Endothelial cell (in vitro differentiated cells): Measurements from ENCODE around the gene CSNK1D. TPM values are rescaled to one million over a fixed set of nuclear protein-coding genes. Genes with fewer than 3 reads are reported as not detected.

Source experiments
- DNase-seq: peaks from one replicate; pipeline ENCODE4 v3.0.0; 2021; ENCODE audit warnings: low spot score
- H3K27ac Mint-ChIP-seq: one replicate; pipeline ENCODE4 v1.8.0; 2021; ENCODE audit warnings: mixed read lengths, inconsistent platforms; ENCODE audit not compliant: unreplicated experiment
- H3K27me3 Mint-ChIP-seq: one replicate; pipeline ENCODE4 v1.8.0; 2021; ENCODE audit warnings: mild to moderate bottlenecking, moderate library complexity, mixed read lengths, inconsistent platforms; ENCODE audit not compliant: unreplicated experiment
- H3K36me3 Mint-ChIP-seq: one replicate; pipeline ENCODE4 v1.8.0; 2021; ENCODE audit warnings: mild to moderate bottlenecking, low read depth, mixed read lengths, inconsistent platforms; ENCODE audit not compliant: unreplicated experiment
- H3K4me1 Mint-ChIP-seq: one replicate; pipeline ENCODE4 v1.8.0; 2021; ENCODE audit warnings: mild to moderate bottlenecking, mixed read lengths, inconsistent platforms; ENCODE audit not compliant: unreplicated experiment
- H3K4me3 Mint-ChIP-seq: one replicate; pipeline ENCODE4 v1.8.0; 2021; ENCODE audit warnings: mild to moderate bottlenecking, mixed read lengths, inconsistent platforms; ENCODE audit not compliant: unreplicated experiment
- H3K9me3 Mint-ChIP-seq: one replicate; pipeline ENCODE4 v1.8.0; 2021; ENCODE audit warnings: mixed read lengths, inconsistent platforms; ENCODE audit not compliant: unreplicated experiment
- total RNA-seq: library from RNA; stranded (reverse); fragmentation: NEBNext Ultra II Directional; extraction: Animal tissue kit (Norgen Biotek cat#: 25700); gene quantifications from one replicate; pipeline ENCODE4 v1.2.1, GENCODE V29; 2021; ENCODE audit not compliant: unreplicated experiment
- TF ChIP-seq, protein P1 (sequence below): fragments of 200-600 bp; sonication (generic); IDR thresholded peaks from one replicate; pipeline ENCODE4 v1.5.0; 2021; ENCODE audit warnings: antibody characterized with exemption; ENCODE audit not compliant: unreplicated experiment

The CSNK1D gene
- total RNA-seq, 1 donor from 2014 or later, result 149 TPM

DNA sequence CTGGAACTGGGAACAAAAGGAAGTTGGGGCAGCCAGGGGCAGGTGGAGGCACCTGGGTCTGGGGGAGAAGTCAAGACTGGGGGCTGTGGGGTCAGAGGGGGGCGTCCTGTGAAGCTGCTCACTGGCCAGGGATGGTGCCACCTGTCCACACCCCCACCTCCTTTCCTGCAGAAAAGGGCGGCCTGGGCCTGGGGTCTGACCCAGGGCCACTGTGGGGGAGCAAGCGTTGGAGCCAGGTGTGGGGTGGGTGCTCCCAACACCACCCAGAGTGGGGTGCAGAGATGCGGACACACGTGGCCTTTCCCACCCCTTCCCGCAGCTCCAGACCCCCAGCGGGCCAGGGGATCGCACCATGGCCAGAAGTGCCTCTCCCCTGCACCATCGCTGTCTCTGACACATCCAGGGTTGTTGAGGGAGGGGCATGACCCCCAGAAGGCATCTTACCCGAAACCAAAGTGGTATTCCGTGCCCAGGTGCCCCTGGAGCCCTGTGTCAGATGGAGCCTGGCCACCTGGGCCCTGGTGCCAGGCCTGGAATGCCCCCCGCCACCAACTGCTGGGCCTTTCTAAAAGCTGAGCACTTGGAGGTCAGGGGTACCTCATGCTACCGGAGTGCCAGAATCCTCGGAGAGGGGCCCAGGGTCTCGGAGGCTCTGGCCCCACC, 47.2 kb downstream of the CSNK1D start:
- no peak overlapping the region for H3K4me3 Mint-ChIP-seq
- H3K9me3 Mint-ChIP-seq, result no peaks in the 10 kb centered on the region
- TF ChIP-seq, protein P1, sequence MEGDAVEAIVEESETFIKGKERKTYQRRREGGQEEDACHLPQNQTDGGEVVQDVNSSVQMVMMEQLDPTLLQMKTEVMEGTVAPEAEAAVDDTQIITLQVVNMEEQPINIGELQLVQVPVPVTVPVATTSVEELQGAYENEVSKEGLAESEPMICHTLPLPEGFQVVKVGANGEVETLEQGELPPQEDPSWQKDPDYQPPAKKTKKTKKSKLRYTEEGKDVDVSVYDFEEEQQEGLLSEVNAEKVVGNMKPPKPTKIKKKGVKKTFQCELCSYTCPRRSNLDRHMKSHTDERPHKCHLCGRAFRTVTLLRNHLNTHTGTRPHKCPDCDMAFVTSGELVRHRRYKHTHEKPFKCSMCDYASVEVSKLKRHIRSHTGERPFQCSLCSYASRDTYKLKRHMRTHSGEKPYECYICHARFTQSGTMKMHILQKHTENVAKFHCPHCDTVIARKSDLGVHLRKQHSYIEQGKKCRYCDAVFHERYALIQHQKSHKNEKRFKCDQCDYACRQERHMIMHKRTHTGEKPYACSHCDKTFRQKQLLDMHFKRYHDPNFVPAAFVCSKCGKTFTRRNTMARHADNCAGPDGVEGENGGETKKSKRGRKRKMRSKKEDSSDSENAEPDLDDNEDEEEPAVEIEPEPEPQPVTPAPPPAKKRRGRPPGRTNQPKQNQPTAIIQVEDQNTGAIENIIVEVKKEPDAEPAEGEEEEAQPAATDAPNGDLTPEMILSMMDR, result no peak
- no peaks in the 10 kb centered on the region for H3K36me3 Mint-ChIP-seq
- peaks cover 6% of the 10 kb centered on the region for H3K27me3 Mint-ChIP-seq
- H3K4me1 Mint-ChIP-seq, result peaks cover 2% of the 10 kb centered on the region
- H3K27ac Mint-ChIP-seq, result no peak overlapping the region
- no peak for DNase-seq

DNA sequence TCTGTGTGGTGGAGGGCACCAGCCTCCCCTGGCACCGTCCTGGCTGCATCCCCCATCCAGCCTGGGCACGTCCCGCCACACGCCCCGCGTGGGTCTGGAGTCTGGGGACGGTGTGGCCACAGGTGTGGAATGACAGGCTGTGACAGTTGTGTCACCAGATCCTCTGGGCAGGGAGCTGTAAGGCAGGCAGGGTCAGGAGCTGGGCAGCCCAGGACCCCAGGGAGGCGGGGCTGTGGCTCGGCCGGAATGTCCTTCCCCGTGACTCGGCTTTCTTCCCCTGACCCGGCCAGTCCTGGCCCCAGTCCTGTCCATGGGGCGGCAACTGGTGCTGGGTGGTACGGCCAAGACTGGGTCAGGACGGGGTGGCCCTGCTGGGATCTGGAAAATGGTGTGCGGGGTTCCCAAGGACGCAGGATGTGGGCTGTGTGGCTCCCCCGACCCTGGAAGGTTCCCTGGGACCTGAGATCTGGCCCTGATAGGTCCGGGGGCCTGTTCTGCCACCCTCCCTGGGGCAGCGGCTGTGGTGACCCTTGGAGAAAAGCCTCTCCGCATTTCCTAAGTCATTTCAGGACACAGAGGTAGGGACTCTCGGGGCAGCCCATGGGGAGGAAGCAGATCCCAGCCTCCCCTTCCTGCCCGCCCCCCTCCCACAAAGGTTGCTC, 48.0 kb downstream of the CSNK1D start:
- TF ChIP-seq, protein P1, result no peak
- Mint-ChIP-seq H3K27me3 (peaks cover 6% of the 10 kb centered on the region), H3K27ac (no peak overlapping the region), H3K4me1 (peaks cover 2% of the 10 kb centered on the region), H3K9me3 (no peaks in the 10 kb centered on the region), H3K36me3 (peaks cover 2% of the 10 kb centered on the region), H3K4me3 (no peak overlapping the region)
- no peak for DNase-seq

DNA sequence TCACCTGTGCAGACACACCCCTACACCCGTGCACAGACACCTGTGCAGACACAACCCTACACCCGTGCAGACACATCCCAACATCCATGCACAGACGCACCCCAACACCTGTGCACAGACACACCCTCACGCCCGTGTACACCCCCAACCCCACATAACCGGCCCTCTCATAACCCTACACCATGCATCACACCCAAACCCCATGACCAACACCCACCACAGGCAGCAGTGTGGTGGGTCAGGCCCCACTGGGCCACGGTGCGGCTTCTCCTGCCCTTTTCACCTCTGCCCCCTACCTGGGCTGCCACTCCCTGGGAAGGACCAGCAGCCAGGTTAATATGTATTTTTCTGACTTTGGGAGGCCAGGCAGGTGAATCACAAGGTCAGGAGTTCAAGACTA, 48.8 kb downstream of the CSNK1D start:
- Mint-ChIP-seq H3K4me1 (no peaks in the 10 kb centered on the region), H3K9me3 (no peaks in the 10 kb centered on the region), H3K4me3 (no peak overlapping the region), H3K27ac (no peak overlapping the region), H3K36me3 (peaks cover 4% of the 10 kb centered on the region), H3K27me3 (peaks cover 6% of the 10 kb centered on the region)
- DNase-seq, result no peak
- TF ChIP-seq, protein P1, result no peak

DNA sequence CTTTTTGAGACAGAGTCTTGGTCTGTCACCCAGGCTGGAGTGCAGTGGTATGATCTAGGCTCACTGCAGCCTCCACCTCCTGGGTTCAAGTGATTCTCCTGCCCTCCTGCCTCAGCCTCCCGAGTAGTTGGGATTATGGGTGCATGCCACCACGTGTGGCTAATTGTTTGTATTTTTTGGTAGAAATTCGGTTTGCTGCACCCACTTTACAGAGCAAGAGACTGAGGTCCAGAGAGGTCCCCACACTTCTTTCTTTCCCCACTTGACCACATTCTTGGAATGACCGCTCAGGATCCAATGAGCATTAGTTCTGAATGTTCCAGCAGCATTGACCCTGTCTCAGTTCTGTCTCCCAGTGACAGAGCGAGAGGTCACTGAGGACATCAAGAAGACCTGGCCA, 50.0 kb downstream of the CSNK1D start:
- no peak overlapping the region for H3K27ac Mint-ChIP-seq
- no peaks in the 10 kb centered on the region for H3K9me3 Mint-ChIP-seq
- no peaks in the 10 kb centered on the region for H3K4me1 Mint-ChIP-seq
- TF ChIP-seq, protein P1, result no peak
- DNase-seq, result no peak
- H3K4me3 Mint-ChIP-seq, result no peak overlapping the region
- peaks cover 6% of the 10 kb centered on the region for H3K27me3 Mint-ChIP-seq
- peaks cover 4% of the 10 kb centered on the region for H3K36me3 Mint-ChIP-seq

DNA sequence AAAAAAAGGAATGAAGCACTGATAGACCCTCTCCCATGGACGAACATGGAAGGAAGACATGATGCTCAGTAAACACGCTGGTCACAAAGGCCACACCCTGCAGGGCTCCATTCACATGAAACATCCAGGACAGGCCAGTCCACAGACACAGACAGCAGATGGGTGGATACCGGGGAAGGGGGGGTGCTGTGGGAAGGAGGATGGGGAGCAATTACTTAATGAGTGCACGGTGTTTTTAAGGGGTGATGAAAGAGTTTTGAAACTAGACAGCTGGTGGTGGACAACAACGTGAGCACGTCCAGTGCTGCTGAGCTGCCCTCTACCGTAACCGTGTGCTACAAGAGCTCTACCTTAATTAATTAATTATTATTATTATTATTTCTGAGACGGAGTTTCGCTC, 50.7 kb downstream of the CSNK1D start:
- Mint-ChIP-seq H3K4me1 (no peaks in the 10 kb centered on the region), H3K27me3 (peaks cover 6% of the 10 kb centered on the region), H3K9me3 (no peaks in the 10 kb centered on the region), H3K36me3 (peaks cover 4% of the 10 kb centered on the region), H3K27ac (no peak overlapping the region), H3K4me3 (no peak overlapping the region)
- no peak for DNase-seq
- TF ChIP-seq, protein P1, result no peak
